Brain pericyte (primary cell): ENCODE data around the gene SYNGR4.

ENCODE experiments used
- DNase-seq: peaks from one replicate; pipeline ENCODE4 v3.0.0-alpha.2; 2012; ENCODE audit warnings: low read depth, low spot score

The SYNGR4 gene

DNA sequence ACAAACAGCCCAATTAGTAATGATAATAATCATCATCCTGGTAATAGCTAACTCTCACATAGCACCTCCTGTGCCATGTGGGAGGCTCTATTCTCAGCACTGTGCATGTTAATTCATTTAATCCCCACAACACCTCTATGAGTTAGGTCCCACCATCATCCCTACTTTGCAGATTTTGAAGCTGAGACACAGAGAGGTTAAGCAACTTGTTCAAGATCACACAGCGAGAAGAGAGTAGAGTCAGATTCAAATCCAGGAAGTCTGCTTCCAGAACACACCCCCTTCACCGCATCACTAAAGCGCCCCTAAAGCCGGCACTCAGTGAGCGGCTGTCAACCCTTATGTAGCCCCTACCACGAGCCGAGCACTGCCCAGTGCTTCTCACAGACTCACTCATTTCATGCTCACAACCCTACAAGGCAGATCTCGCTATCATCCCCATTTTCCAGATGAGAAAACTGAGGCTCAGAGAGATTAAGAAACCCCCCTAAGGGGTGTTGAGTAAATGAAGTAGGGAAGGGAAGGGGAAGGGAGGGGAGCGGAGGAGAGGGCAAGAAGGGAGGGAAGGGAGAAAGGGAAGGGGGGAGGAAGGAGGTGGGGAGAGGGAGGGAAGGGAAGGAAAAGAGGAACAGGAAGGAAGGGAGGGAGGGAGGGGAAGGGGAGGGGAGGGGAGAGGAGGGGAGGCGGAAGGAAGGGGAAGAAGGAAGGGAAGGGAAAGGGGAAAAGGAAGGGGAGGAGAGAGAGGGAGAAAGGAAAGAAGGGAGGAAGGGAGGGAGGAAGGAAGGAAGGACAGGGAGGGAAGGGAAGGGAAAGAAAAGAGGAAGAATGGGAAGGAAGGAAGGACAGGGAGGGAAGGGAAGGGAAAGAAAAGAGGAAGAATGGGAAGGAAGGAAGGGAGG, 22.4 kb upstream of the SYNGR4 start:
- no peak for DNase-seq

DNA sequence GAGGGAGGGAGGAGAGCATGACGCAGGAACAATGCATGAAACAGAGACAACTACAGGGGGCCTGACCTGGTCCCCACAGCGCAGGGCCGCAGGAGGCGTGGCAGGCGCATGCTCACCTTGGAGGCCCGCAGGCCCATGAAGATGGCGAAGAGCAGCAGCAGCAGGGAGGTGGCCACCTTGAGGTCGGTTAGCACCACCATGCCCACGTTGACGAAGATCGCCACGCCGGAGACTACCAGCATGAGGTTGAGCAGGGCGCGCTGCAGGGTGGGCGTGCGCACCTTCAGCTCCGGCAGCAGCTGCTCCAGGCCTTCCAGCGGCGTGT, 21.8 kb upstream of the SYNGR4 start:
- no peak for DNase-seq

DNA sequence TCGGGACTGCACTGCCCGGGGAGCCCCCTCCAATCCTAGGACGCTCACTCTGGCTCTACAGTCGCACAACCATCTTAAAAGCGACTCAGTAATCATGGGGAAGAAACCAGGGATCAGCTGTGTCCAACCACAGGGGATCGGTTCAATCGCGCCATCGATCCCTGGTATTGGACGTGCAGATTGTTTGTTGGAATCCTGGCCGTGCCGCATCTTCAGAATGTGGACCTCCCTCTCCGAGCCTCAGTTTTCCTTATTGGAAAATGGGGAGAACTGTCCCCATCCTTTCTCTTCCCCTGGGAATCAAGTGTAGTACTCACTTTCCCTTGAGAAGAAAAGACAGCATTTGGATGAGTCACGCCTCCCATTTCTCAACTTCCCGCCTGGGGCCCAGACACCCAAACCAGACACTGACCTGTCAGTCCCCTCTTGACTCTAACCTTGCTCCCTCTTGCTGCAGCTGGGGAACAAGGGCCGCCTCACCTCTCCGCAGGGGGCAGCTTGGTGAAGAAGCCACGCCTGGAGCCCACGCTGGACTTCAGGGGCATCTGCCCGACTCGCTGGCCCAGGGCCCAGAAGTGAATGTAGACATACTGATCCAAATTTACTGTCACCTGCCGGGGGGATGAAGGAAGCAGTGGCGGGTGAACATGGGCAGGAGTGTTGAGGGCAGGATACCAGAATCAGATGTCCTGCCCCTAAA, 21.2 kb upstream of the SYNGR4 start:
- no peak for DNase-seq

DNA sequence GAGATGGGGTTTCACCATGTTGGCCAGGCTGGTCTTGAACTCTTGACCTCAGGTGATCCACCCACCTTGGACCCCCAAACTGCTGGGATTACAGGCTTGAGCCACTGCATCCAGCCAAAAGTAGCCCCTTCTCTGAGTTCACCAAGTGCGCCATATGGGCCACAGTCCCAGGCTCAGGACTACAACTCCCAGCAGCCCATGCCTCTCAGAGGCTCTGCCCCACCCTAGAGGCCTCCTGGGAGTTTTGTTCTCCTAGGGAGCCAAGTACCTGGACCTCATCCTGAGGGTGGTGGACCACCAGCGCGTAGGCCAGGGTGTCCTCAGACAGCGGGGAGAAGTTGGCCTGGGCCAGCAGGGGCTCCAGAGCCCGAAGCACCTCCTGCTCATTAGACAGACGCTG, 19.3 kb upstream of the SYNGR4 start:
- no peak for DNase-seq

DNA sequence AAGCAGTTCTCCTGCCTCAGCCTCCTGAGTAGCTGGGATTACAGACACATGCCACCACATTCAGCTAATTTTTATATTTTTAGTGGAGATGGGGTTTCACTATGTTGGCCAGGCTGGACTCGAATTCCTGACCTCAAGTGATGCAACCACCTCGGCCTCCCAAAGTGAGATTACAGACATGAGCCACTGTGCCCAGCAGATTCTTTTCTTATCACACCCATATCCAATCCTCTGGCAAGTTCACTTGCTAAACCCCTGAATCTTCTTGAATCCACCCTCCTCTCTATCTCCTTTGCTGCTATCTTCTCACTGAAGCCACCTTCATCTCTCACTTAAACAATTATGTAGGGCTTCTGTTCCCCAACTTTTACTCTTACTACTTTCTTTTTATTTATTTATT, 18.0 kb upstream of the SYNGR4 start:
- no peak for DNase-seq

DNA sequence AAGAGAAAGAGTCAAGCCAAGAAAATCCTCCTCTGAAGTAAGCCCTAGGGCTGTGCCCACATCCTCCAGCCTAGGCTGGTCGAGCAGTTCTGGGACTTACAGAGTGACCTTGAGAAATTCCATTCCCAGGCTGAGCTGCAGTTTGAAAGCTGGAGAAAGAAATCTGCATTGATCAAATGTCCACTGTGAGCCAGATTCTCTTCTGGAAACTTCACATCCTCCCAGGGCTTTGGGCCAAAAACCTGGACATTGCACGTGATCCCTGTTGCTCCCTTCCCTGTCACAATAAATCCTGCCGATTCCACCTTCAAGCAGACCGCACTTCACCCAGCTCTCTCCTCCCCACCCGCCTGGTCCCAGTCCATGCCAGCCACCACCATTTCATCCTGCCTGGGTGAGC, 16.1 kb upstream of the SYNGR4 start:
- no peak for DNase-seq

DNA sequence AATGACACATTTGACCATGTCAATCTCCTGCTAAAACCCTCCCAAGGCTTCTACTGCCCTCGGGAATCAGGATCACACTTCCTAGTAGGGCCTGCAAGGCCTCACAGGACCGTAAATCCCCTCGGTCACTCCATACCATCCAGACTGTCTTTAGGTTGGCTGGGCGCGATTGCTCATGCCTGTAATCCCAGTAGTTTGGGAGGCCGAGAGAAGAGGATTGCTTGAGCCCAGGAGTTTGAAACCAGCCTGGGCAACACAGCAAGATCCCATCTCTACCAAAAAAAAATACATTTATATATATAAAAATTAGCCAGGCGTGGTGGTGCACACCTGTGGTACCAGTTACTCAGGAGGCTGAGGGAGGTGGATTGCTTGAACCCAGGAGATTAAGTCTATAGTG, 15.4 kb upstream of the SYNGR4 start:
- no peak for DNase-seq

DNA sequence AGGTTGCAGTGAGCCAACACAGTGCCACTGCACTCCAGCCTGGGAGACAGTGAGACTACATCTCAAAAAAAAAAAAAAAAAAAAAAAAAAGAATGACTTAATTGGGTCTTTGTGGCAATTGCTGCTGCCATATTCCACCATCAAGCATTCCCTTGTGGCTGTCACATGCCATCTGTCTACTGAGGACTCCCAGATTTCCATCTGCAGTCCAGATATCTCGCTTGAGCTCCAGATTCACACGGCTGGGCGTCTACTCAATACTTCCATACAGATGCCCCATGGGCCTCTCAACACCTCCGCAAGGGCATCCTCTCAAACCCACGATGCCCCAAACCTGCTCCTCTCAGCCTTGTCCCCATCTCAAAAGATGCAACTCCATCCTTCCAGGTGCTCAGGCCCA, 13.3 kb upstream of the SYNGR4 start:
- DNase-seq: no peak

DNA sequence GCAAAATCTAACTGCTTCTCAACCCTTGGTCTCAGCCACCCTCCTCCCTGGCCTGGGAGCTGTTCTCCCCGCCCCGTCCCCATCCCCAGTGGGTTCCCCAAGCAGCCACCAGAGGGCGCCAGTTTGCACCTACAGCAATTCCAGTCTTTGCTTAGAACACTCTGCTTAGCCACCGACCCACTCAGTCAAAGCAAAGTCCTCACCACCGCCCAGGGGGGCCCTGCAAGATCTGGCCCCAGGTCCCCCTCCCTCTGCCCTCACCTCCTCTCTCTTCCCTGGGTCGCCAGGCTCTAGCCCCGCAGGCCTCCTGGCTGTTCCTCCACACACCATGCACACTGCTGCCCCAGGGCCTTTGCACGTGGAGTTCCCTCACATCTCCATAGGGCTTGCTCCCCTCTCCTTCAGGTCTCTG, 12.8 kb upstream of the SYNGR4 start:
- no peak for DNase-seq

DNA sequence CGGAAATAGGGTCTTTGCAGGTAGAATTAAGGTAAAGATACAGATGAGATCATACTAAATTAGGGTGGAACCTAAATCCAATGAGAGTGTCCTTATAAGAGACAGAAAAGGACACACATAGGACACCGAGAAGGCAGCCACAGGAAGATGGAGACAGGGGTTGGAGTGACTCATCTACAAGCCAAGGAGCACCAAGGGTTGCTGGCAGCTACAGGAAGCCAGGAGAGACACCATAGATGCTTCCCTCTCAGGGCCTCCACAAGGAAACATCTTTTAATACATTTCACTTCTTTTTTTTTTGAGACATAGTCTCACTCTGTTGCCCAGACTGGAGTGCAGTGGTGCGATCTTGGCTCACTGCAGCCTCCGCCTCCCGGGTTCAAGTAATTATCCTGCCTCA, 10.5 kb upstream of the SYNGR4 start:
- DNase-seq: no peak

DNA sequence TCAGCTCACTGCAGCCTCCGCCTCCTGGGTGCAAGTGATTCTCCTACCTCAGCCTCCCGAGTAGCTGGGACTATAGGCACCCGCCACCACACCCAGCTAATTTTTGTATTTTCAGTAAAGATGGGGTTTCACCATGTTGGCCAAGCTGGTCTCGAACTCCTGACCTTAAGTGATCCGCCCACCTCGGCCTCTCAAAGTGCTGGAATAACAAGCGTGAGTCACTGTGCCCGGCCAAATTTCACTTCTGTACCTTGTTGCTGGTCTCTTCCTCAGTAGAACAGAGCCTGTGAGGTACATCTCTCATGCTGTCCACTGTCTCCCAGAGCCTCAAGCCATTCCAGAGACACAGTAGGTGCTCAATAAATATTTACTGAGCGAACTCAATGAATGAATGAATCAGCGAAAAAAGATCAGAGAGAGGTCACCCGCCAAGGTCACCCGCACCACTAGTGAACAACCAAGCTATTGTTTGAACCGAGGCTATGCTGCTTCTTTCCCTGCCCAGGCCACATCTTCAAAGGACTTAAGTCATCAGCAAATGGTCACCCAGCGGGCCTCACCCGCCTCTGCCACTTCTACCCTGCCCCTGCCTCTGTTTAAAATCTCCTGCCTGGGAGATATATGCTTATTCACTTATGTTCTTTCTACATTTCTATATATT, 9.7 kb upstream of the SYNGR4 start:
- DNase-seq: peak; percentile 43

DNA sequence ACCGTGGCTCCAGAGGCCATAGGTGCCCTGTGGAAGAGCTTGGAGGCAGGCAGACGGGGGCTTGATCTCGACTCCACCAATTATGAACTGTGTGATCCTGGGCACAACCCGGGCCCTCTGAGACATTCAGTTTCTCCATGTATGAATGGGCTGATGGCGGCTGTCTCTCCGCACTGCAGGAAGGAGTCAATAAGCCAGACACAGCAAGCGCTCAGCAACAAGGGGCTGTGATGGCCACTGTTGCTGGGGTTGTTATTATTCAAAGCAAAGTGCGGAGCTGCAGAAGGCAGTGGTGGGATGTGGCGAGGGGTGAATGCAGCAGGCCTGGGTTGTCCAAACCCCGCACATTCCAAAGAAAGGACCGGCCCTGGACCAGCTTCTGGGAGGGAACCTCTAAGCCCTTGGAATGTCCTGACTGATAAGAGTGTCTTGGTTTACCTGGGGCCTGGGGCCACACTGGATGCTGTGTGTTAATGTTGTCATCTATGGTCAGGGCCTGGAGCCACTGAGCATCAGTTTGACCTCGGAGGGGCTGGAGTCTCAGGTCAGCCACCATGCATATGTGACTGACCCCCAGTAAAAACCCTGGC, 8.7 kb upstream of the SYNGR4 start:
- DNase-seq: no peak

DNA sequence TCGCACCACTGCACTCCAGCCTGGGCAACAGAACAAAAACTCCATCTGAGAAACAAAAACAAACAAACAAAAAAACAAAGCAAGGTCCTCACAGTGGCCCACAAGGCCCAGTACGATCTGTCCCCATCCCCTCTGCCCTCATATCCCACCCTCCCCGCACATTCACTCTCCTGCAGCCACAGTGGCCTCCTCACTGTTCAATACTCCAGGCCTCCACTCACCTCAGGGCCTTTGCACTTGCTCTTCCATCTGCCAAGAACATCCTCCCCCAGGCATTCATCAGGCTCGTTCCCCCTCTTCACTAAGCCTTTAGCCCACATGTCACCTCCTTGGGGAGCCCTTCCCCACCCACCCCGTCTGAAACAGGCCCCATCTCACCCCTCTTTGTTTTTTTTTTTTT, 5.0 kb upstream of the SYNGR4 start:
- DNase-seq: no peak

DNA sequence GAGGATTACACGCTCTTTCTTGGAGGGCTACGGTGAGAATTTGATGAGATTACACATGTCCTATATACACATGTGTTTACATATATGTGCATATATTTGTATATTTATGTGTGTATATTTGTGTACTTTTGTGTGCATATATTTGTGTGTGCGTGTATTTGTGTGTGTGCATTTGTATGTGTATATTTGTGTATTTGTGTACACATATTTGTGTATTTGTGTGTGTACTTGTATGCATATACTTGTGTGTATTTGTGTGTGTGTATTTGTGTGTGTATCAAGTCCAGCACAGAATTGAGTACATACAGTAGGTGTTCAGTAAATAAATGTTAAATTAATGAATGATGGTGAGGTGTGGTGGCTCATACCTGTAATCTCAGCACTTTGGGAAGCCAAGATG, 2.3 kb upstream of the SYNGR4 start:
- DNase-seq: no peak

DNA sequence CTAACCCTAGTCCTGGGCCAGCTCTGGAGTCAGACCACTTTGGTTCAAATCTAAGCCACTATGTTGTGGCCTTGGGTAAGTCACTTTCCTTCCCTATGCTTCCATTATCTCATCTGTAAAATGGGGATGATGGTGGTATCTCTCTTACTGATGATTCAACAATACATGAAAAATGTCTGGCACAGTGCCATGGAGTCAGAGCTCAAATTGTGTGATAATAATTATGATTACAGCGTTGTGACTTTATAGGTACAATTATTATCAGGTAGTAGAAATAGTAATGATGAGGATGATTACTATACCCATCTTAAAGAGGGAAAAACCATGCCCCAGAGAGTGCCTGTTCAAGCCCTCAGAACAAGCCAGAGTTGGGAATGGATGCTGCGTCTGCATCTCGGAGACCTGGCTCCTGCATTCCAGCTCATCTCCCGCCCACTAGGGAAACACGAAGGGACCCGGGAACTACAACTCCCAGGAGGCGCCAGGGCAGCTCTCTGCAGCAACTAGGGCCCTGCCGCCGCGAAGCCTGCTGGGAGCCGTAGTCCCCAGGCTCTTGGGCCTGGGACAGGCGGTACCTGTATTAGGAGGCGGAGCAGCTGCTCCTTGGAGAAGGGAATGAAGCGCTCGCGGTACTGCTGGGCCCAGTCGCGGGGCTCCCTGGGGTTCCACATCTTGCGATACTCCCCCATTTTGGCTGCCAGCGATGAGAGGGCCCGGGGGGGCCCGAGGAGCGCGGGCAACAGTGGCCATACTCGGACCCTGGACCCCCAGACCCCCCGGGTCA, 1.3 kb upstream of the SYNGR4 start:
- peak; percentile 76 for DNase-seq

DNA sequence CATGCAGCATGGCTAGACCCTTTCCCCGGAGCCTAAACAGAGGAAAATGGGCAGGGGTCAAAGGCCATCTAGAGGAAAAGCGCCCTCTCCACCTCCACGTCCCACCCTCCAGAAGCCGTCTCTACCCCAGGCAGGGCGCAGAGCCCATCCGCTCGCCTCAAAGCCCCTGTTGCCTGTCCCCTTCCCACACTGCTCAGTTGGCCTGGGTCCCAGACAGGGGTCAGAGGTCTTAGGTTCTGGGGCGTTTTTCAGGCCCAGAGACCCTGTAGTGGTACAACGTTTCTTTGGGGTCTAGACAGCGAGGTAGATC, 712 bp upstream of the SYNGR4 start:
- DNase-seq: no peak

DNA sequence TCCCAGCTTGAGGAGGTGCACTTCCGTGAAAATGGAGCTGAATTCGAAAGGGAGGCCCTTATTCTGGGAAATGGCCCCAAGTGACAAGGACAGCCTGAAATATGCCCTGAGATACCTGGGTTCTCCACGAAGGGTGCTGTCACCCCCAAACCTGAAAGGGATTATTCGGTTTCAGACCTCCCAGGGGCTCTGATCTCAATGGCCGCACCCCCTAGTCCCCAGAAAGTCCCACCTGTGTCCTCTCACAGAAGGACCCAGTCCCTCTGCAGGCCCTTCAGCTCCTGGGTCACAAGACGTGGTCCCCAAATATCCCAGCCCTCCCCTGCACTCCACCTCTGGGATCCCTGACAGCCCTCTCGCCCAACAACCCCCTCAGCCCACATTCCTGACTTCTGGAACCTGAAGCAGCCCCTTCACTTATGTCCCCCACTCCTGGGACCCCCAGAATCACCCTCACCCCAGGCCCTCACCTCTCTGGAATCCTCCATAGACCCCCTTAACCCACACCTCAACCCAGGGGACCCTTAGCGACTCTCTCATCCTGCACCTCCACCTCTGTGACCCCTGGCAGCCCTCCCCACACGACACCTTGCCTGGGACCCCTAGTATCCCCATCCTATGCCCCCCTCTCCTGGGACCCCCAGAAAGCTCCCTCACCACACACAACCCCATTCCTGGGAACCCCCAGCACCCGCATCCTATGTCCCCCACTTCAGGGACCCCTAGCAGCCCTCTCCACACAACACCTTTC, 606 bp downstream of the SYNGR4 start:
- DNase-seq: no peak

DNA sequence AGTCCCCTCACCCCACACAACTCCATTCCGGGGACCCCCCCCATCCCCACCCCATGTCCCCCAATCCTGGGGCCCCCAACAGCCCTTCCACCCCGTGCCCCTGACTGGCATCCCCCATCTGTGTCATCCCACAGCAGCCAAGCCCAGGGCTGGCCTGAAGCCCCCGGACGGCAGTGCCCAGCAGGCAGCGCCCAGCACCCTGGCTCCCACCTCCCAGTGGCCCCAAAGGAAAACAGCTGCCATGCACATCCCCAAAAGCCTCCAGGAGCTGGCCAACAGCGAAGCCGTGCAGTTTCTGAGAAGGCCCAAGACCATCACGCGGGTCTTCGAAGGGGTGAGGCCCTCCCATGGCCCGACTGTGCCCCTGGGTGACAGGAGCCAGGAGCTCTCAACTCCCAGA, 1.4 kb downstream of the SYNGR4 start:
- no peak for DNase-seq

DNA sequence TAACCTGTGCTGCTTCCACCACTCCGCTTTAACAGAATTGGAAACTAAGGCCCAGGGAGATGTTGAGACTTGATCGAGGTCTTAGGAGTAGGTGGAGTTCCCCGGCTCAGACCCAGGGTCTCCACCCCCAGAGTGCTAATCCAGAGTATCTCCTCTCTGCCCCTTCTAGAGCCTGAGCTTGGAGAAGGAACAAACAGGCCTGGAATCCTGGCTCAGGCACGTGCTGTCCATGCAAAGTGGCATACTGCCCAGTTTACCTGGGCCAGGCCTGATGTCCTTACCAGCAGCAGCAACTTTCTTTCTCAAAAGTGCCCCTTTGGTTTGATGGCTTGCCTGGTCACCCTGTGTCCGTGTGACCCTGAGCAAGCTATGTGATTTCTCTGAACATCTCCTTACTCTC, 3.7 kb downstream of the SYNGR4 start:
- no peak for DNase-seq

DNA sequence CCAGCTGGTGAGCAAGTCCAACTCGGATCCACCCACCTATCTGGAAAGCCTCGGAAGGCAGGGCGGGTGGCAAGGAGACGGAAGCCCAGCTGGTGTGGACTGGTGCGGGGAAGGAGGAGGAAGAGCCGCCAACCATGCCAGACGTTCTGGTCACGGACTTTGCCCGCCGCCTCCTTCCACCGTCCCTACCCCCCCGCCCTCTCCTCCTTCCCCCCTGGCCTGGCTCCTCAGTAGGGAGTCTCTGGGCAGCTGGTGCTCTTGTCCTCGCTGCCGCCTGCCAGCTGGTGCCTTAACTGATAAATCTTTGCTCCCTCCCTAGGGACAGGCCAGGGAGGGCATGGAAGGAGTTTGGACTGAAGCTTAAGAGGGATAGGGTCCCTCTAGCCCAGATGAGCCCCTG, 4.8 kb downstream of the SYNGR4 start:
- no peak for DNase-seq

DNA sequence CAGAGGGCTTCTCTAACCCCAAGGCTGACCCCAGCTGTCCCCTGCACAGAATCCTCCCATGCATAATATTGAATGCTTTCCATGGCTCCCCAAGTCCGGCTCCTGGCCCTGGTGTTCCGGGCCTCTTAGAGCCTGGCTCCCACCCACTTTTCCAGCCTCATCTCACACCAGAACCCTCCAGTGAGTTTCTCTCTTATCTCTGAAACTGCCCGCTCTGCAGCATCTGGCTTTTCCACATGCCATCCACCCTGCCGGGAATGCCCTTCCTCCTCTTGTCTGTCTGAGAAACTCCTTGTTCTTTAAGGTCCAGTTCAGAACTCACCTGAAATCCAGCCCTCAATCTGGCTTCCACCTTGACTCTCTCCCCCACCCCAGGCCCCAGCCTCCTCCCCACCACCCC, 6.8 kb downstream of the SYNGR4 start:
- no peak for DNase-seq
